CD4-positive, alpha-beta T cell treated with Interleukin-6 for 4 hours (primary cell): ENCODE data around the gene KCNA1.

Experiments
- DNase-seq: peaks from one replicate; pipeline ENCODE4 v3.0.0-alpha.2; 2020; ENCODE audit warnings: mixed read lengths

Gene KCNA1

GRCh38 chr12:4914720-4915119, 5.0 kb downstream of the KCNA1 start:
- DNase-seq: no peak

DNA sequence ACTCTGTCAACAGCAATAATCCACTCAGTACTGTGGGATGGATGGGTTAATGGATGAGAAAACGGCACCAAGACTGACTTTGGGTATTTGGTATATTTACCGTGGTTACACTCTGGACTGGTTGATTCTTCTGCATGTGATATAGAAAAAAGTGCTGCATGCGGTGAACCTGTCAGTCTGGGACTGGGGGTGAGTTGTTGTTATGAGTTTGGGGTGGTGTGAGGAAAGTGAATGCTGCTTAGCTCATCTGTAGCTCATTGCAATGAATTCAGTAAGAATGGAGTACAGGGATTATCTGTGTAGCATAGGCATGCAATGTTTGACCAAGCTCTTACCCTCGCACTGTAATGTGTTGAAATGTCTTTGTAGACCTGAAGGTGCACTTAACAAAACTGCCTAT, 6.0 kb downstream of the KCNA1 start:
- no peak for DNase-seq

- no peak for DNase-seq
Measured at GRCh38 chr12:4918950-4919660, 9.4 kb downstream of the KCNA1 start.

DNA sequence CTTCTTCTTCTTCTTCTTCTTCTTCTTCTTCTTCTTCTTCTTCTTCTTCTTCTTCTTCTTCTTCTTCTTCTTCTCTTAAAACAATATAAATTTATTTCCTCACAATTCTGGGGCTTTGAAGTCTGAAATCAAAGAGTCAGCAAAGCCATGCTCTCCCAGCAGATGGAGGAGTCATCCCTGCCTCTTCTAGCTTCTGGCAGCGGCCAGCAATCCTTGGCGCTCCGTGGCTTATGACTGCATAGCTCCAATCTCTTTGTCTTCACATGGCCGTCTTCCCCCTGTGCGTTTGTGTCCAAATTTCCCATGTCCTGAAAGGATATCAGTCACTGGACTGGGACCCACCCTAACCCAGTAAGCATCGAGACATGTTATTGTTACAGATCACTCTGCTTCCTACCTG, 22.9 kb downstream of the KCNA1 start:
- DNase-seq: no peak

GRCh38 chr12:4933411-4933810, 23.7 kb downstream of the KCNA1 start:
- no peak for DNase-seq

DNA sequence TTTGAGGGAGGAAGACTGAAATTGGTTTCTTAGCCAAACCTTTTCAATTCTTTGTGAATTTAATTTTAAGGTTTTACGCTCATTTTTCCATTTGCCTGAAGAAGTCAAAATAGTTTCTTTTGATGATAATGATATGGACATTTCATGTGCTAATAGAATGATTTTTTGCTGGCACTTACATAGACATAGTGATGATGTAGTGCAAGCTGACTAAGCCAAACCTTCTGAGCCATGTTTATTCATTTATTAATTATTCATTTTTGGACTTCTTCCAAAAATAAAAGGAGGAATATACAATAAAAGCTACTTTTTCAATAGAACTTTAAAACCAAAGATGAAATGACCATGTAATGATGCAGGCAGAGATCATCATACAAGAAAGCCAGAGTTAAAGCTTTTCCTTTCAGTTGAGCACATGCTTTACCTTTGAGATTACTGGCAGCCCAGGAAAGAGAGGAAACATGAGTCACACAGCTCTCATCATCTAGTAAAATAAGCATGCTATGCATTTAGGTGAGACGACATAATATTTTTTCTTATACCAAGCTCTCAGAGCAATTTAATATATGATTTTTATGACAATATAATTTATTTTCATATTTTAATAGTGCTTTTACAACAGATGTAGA, 24.8 kb downstream of the KCNA1 start:
- DNase-seq: no peak

DNA sequence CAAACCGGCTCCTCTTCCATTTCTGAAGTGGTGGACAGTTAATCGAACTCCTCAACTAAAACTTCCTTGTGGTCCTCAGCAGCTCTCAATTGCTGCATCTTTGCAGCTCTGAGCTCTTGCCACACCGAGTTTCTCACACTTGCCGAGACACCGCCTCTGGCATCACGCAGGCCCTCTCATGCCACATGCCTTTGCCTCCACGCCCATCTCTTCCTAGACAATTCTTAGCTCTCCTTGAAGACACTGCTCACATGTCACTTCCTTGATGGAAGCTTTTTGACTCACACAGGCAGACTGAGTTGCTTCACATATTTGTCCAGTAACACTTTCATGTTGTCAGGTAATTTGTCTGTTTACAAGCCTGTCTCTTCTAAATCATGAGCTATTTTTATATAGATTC, 29.2 kb downstream of the KCNA1 start:
- no peak for DNase-seq

GRCh38 chr12:4939418-4940023, 29.8 kb downstream of the KCNA1 start:
- no peak for DNase-seq

DNA sequence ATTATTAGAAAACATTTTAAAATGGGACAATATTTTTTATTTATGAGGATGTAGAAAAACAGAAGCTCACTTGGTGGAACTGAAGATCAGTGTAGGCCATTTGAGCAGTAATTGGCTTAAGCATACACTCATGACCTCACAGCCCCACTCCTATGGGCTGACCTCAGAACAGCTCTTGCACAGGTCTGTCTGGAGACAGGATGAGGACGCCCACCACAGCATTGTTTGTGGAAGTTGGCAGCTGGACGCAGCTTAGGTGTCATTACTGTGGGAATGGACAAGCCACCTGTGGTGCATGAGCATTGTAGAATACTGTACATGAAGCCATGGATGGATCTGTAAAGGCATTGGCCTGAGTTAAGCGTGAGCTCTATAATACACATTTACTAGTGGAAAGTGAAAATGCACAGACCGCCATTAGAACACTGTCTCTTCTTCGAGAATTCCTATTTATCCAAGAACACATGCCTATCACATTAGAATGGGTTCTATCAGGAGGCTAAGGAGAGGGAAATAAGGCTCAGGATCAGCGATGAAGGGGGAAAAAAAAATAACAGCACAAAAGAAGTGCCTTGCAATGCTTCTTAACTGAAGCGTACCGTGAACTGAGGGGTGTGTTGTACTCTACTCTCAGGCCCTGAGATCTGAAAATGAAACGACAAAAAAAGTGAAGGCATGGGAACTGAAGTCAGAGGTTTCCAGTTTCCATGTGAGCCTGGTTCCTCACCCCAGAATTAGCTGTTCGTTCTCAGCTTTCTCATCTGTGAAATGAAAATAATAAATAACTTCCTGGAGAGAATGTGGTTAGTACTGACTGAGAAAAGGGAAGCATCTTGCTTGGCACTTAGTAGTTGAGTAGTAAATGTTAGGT, 33.6 kb downstream of the KCNA1 start:
- DNase-seq: no peak

DNA sequence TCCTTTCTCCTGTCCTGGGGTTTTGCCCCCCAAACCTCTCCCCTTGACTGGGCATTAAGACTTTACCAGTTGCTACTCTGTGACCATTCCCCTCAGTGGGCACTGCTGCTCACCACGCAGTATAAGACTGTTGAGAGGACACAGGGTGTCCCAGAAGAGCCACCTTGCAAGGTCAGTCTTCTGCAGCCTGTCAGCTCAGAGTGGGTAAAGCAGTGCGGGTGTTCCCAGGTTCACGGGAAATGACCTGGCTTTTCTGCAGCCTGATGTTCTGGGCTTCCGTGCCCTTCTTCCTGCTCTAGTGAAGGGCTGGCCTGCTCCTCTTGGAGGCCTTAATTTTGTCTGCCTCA, 34.2 kb downstream of the KCNA1 start:
- no peak for DNase-seq

DNA sequence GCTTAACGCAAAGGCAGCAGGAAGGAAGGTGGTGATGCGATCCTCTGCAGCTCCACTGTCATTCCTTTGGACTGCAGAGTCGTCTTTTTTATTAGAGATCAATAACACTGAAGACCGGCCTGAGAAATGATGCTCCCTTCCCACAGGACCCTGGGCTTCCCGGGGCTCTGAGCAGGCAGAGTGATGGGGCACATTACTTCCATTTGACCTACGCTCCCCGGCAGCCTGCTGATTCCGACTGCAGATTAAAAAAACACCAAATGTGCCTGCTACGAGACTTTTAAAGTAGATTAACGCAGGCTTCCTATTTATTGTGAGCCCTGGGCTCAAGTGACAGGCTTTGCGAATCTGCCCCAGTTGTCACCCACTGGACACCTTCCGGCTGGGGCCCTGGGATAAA, 37.5 kb downstream of the KCNA1 start:
- DNase-seq: no peak

DNA sequence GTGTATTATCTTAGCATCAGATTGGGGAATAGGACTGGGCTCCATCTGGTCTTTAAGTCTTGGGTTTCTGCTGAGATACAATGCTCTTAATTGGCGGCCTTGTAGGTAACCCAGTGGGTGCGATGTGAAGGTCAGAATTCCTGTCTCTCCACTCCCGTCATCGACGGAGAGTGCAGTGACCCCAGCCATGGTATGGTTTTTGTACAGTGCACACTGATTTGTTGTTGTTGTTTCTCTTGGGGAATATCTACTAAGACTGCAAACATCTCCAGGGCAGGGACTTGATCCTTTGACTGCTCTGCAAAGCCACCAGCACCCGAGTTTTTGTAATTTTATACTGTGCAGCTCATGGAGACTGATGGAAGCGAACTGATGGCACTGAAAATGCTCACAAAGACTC, 41.4 kb downstream of the KCNA1 start:
- no peak for DNase-seq

DNA sequence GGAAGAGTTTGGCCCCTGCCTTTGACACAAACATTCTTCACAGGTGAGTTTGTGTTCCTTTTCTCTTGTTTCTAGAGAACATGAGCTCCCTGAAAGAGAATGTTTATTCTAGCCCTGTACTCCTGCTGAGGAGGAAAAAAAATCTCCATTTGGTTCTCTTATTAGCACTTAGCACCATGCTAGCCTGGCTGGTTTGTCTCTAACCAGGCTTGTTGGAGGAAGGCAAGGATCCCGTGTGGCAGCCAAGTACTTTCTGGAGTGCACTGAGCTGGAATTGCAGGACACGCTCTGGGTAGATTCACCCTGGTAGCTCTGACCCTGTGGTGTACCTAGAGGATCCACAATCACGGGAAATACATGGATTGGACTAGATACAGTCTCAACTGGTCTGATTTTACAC, 41.9 kb downstream of the KCNA1 start:
- DNase-seq: no peak

DNA sequence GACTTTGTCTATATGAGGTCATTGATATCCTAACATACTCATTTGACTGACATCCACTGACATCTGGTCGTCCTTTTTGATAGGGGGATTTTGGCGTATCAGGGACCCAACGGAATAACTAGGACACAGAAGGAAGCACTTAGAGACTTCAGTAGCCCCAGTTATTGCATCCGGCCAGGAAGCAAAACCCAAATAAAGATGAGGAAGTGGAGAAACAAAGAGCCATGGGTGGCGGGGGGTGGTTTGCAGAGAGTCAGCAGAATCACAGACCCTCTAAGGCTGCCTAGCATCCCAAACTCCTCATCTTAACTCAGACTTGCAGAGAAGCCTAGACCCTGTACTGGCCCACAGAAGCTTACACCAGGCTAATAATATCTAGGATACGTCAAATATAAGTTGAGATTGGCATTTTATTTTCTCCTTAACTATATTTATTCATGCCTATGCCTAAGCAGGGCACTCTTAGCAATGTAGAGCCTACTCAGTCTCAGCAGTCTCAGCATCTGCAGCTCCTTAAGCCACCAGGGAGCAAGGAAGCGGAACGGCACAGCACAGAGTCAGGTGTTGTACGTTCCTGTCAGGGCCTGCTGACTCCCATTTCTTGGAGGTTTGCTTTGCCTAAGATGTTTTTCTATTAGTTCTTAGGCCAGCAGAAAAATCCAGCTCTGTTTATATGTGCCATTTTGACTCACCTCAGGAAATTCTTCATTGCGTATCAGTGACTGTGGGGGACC, 45.1 kb downstream of the KCNA1 start:
- no peak for DNase-seq

DNA sequence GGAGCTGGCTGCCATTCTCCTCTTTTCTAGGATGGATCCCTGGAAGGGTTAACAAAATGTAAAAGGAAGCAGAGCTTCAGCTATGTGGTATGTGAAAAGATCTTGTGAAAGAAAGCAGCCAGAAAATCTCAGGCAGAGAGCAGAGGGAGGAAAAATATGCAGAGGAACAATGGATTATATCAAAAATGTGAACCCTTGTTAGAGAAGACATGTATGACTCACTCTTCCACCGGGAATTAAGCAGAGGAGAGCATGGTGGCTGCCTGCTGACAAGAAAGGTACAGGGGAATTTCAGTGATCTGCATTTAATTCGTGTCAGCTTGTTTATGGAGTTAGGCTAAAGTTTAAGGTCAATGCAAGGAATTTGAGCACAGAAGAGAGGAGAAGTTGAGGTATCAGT, 46.3 kb downstream of the KCNA1 start:
- DNase-seq: no peak

- no peak for DNase-seq
Measured at GRCh38 chr12:4956968-4957367, 47.3 kb downstream of the KCNA1 start.

GRCh38 chr12:4957761-4958160, 48.1 kb downstream of the KCNA1 start:
- no peak for DNase-seq

- DNase-seq: no peak
Measured at GRCh38 chr12:4958697-4959375, 49.1 kb downstream of the KCNA1 start.

DNA sequence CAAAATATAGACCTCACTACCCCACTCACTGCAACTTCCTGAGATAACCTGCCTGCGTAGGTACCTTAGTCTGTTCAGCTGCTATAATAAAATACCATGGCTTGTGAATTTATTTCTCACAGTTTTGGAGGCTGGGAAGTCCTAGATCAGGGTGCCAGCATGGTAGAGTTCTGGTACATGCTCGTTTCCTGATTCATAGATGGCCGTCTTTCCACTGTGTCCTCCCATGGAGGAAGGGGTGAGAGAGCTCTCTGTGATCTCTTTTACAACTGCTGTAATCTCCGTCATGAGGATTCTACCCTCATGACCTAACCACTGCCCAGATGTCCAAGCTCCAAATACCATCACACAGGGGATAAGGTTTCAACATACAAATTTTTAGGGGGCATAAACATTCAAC, 49.7 kb downstream of the KCNA1 start:
- DNase-seq: no peak

DNA sequence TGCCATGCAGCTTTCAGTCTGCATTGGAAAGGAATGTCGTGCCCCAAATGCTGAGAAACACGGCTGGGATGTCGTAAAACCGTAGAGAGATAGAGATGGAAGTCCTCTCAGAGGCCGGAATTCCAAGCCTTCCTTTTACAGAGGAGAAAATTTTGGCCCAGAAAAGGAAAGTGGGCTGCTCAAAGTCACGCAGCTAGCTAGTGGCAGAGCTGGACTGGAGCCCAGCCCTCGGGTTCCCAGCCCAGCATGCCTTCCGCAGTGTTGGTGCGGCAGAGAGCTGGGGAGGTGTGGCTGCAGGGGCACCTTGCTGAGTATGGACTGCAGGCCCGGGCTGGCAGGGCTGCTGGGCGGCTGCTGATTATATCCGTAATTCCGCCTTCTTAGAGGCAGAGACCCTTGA, 50.3 kb downstream of the KCNA1 start:
- DNase-seq: no peak

DNA sequence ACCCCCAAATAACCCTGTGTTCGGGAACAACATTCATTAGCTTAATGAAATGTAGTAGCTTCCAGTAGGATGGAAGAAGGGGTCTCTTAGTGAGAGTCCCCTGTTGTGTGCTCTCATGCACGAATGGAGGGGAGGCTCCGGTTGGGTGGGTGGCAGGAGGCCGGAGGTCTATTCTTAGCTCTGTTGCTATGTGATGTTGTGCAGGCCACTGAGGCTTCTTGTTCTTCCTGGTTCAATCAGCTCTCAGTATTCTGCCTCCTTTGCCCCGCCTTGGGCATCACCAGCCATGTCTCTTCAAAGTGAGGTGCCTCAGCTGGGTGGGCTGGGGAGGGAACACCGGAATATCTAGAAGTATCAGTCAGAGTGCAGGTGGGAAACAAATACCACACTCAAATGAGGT, 50.8 kb downstream of the KCNA1 start:
- DNase-seq: no peak

DNA sequence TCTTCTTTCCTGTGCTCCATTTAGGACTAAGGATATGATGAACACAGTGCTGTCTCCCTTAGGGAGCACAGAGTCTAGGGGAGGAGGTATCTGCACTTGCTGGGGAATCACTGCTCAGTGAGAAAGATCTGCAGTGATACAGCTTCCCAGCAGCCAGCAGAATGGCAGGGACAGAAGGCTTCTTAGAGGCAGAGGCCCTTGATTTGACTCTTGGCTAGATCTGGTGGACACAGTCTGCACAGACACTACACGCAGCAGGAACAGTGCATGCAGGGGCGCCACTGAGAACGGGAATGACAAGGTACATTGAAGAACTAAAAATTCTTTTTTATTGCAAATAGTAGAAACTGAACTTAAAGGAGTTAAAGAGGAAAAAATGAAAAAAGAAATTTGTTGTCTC, 51.6 kb downstream of the KCNA1 start:
- DNase-seq: no peak
